KMS-11 (cell line): ENCODE measurements around the gene RAD51B.

Source experiments
- H2AFZ ChIP-seq: fragments of 200-600 bp; sonication (generic); 2 replicates; pipeline ENCODE4 v1.6.1; 2016; ENCODE audit warnings: antibody characterized with exemption, mixed run types, low read depth
- H3K27ac ChIP-seq: fragments of 200-600 bp; sonication (generic); 2 replicates; pipeline ENCODE4 v1.6.1; 2016; ENCODE audit warnings: mild to moderate bottlenecking, mixed run types
- H3K27me3 ChIP-seq: fragments of 200-600 bp; sonication (generic); 2 replicates; pipeline ENCODE4 v1.6.1; 2017; ENCODE audit warnings: mild to moderate bottlenecking, low read depth, mixed run types, moderate library complexity; ENCODE audit not compliant: insufficient read depth
- H3K36me3 ChIP-seq: fragments of 200-600 bp; sonication (generic); 2 replicates; pipeline ENCODE4 v1.6.1; 2017; ENCODE audit warnings: mild to moderate bottlenecking, mixed run types; ENCODE audit not compliant: insufficient read depth
- H3K4me1 ChIP-seq: fragments of 200-600 bp; sonication (generic); 2 replicates; pipeline ENCODE4 v1.6.1; 2016; ENCODE audit warnings: mild to moderate bottlenecking, low read depth, mixed run types; ENCODE audit not compliant: poor library complexity, severe bottlenecking
- H3K4me2 ChIP-seq: fragments of 200-600 bp; sonication (generic); 2 replicates; pipeline ENCODE4 v1.7.0; 2016; ENCODE audit warnings: mild to moderate bottlenecking, mixed run types
- H3K4me3 ChIP-seq: fragments of 200-600 bp; sonication (generic); IDR thresholded peaks from 2 replicates; pipeline ENCODE4 v1.6.1; 2017; ENCODE audit warnings: low read depth, low read length, mixed read lengths; ENCODE audit not compliant: insufficient read depth
- H3K79me2 ChIP-seq: fragments of 200-600 bp; sonication (generic); 2 replicates; pipeline ENCODE4 v1.6.1; 2016; ENCODE audit warnings: low read depth, mixed run types; ENCODE audit not compliant: insufficient read depth
- H3K9ac ChIP-seq: fragments of 200-600 bp; sonication (generic); 2 replicates; pipeline ENCODE4 v1.6.1; 2016; ENCODE audit warnings: mild to moderate bottlenecking, mixed run types
- H4K20me1 ChIP-seq: fragments of 200-600 bp; sonication (generic); 2 replicates; pipeline ENCODE4 v1.6.1; 2016; ENCODE audit warnings: mild to moderate bottlenecking, mixed run types; ENCODE audit not compliant: insufficient read depth
- TF ChIP-seq, protein P1 (sequence below): fragments of 200-600 bp; sonication (generic); conservative IDR thresholded peaks from 2 replicates; pipeline ENCODE4 v1.6.1; 2017; ENCODE audit warnings: low read depth, mild to moderate bottlenecking, antibody characterized with exemption, low read length, moderate library complexity, mixed read lengths

RAD51B gene

GRCh38 chr14:67927244-67927643 is 107.7 kb downstream of the RAD51B start:
- H3K27ac ChIP-seq: no peak overlapping the region
- no peak overlapping the region for H2AFZ ChIP-seq
- H3K36me3 ChIP-seq: no peaks in the 10 kb centered on the region
- H3K4me2 ChIP-seq: no peak overlapping the region
- no peak overlapping the region for H3K4me3 ChIP-seq
- no peaks in the 10 kb centered on the region for H3K4me1 ChIP-seq
- H3K9ac ChIP-seq: no peak overlapping the region
- H3K27me3 ChIP-seq: no peaks in the 10 kb centered on the region
- TF ChIP-seq, protein P1, sequence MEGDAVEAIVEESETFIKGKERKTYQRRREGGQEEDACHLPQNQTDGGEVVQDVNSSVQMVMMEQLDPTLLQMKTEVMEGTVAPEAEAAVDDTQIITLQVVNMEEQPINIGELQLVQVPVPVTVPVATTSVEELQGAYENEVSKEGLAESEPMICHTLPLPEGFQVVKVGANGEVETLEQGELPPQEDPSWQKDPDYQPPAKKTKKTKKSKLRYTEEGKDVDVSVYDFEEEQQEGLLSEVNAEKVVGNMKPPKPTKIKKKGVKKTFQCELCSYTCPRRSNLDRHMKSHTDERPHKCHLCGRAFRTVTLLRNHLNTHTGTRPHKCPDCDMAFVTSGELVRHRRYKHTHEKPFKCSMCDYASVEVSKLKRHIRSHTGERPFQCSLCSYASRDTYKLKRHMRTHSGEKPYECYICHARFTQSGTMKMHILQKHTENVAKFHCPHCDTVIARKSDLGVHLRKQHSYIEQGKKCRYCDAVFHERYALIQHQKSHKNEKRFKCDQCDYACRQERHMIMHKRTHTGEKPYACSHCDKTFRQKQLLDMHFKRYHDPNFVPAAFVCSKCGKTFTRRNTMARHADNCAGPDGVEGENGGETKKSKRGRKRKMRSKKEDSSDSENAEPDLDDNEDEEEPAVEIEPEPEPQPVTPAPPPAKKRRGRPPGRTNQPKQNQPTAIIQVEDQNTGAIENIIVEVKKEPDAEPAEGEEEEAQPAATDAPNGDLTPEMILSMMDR: no peak
- no peaks in the 10 kb centered on the region for H3K79me2 ChIP-seq
- H4K20me1 ChIP-seq: no peaks in the 10 kb centered on the region

DNA sequence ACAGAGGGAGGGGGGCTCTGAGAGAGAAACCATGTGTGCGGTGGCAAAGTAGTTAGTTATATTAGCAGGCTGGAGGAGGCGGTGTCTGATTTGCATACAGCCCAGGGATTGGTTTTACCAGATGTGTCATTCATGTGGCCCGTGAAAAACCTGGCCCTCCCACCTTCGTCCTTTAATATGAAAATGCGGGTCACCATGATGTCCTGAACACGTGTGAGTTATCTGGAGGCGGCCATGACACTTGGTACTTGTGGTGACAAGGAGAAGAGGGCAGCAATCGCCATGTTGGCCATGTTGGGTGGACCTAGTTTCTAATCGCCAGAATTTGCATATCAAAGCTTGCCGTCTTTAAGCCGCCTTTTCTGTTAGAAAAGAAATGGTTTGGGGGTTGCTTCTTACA is 108.8 kb downstream of the RAD51B start:
- Histone ChIP-seq H3K27me3 (no peaks in the 10 kb centered on the region), H3K4me1 (no peaks in the 10 kb centered on the region), H3K27ac (no peak overlapping the region), H3K79me2 (no peaks in the 10 kb centered on the region), H4K20me1 (no peaks in the 10 kb centered on the region), H2AFZ (no peak overlapping the region), H3K4me2 (no peak overlapping the region), H3K4me3 (no peak overlapping the region), H3K9ac (no peak overlapping the region), H3K36me3 (no peaks in the 10 kb centered on the region)
- TF ChIP-seq, protein P1: no peak

DNA sequence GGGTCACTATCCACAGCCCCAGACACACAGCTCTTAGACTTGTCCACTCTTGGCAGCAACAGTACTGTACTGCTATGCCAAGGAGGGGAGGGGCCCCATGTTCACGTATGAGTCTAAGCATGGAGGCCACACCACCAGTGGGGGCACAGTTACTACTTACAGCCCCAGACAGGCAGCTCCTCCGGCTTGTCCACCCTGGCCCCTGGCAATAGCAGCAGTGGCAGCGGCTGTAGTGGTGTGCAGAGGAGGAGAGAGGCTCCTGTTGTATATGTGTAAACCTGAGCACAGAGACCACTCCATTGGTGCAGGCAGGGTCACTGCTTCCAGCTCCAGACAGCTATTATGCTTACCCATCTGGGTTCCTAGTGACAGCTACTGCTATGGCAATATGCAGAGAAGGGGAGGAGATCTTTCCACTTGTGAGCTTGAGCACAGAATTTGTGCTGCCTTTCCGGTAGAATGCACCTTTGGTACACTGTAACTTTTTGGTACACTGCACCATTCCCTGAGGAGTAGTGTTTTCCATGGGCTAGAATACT is 113.2 kb downstream of the RAD51B start:
- H4K20me1 ChIP-seq: no peaks in the 10 kb centered on the region
- TF ChIP-seq, protein P1: no peak
- H3K4me1 ChIP-seq: peaks cover 9% of the 10 kb centered on the region
- H3K9ac ChIP-seq: no peak overlapping the region
- H3K4me2 ChIP-seq: no peak overlapping the region
- no peaks in the 10 kb centered on the region for H3K27me3 ChIP-seq
- no peak overlapping the region for H2AFZ ChIP-seq
- H3K27ac ChIP-seq: no peak overlapping the region
- no peaks in the 10 kb centered on the region for H3K79me2 ChIP-seq
- H3K4me3 ChIP-seq: no peak overlapping the region
- no peaks in the 10 kb centered on the region for H3K36me3 ChIP-seq

DNA sequence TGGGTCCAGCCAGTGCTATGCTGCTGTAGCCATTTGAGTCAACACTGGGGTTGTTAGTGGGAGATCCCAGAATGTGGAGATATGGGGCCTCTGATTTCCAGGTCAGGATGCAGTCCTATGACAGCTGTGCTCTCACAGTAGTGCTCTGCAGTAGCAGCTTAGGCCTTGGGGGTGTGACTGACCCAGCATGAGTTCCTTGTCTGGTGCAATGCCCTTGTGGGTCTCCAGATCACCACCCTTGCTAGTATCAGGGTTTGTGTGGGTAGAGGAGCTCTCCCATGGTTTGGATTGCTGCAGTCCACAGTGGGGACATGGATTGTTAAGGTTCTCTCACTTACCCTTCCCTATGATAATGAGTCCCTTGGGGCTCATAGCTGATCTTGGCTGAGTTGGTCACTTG is 113.7 kb downstream of the RAD51B start:
- Histone ChIP-seq H3K4me3 (no peak overlapping the region), H2AFZ (no peak overlapping the region), H3K27me3 (no peaks in the 10 kb centered on the region), H3K27ac (no peak overlapping the region), H3K4me1 (peaks cover 9% of the 10 kb centered on the region), H3K9ac (no peak overlapping the region), H3K79me2 (no peaks in the 10 kb centered on the region), H3K36me3 (no peaks in the 10 kb centered on the region), H4K20me1 (no peaks in the 10 kb centered on the region), H3K4me2 (no peak overlapping the region)
- TF ChIP-seq, protein P1: no peak

- Histone ChIP-seq H3K4me2 (no peak overlapping the region), H2AFZ (no peak overlapping the region)
Observed at GRCh38 chr14:67934087-67934486, 114.5 kb downstream of the RAD51B start.

More at GRCh38 chr14:67934087-67934486, 114.5 kb downstream of the RAD51B start:
- H3K27me3 ChIP-seq: no peaks in the 10 kb centered on the region
- TF ChIP-seq, protein P1: peak; percentile 68; the same call in 1 of the 2 replicates
- H3K27ac ChIP-seq: no peak overlapping the region
- H3K36me3 ChIP-seq: no peaks in the 10 kb centered on the region
- H3K79me2 ChIP-seq: no peaks in the 10 kb centered on the region
- H3K4me3 ChIP-seq: no peak overlapping the region
- no peak overlapping the region for H3K9ac ChIP-seq
- H3K4me1 ChIP-seq: peaks cover 9% of the 10 kb centered on the region
- H4K20me1 ChIP-seq: no peaks in the 10 kb centered on the region
